Natural killer cell treated with Interleukin-12 subunit alpha and Interleukin-12 subunit beta and Interleukin-15 and Interleukin-18, amount 100 ng/mL, for 72 hours (primary cell): Measurements from ENCODE around the gene RPS26. TPM values are rescaled to one million over a fixed set of nuclear protein-coding genes. Genes with fewer than 3 reads are reported as not detected.
"Not testable (repeated sequence)": the region's sequence is repeated elsewhere in the genome, so short reads cannot be mapped to it uniquely, and the experiment has no call there.

ENCODE experiments used
- ATAC-seq, 2 donors: fragments of 150-1000 bp; cut with Tn5 transposase in 1 of 2; sonication (Bioruptor Pico), chemical (Tn5 transposase) in 1 of 2; 2 replicates each; pipeline ENCODE4 v1.10.0; 2021
- DNase-seq: peaks from one replicate; pipeline ENCODE4 v3.0.0; 2022; ENCODE audit warnings: low spot score
- H3K27ac Mint-ChIP-seq, 2 donors: 1 replicate in 1 of 2; 2 replicates in 1 of 2; pipeline ENCODE4 v1.8.0; 2022; ENCODE audit warnings: mixed read lengths in 2 of 2, mild to moderate bottlenecking in 1 of 2, moderate library complexity in 1 of 2
- H3K27me3 Mint-ChIP-seq, 2 donors: 1 replicate in 1 of 2; 2 replicates in 1 of 2; pipeline ENCODE4 v1.8.0; 2022; ENCODE audit warnings: mixed read lengths in 2 of 2
- H3K36me3 Mint-ChIP-seq: one replicate; pipeline ENCODE4 v1.8.0; 2022; ENCODE audit warnings: mixed read lengths
- H3K4me1 Mint-ChIP-seq, 2 donors: 1 replicate in 1 of 2; 2 replicates in 1 of 2; pipeline ENCODE4 v1.8.0; 2022; ENCODE audit warnings: low read depth in 2 of 2, mixed read lengths in 2 of 2, mild to moderate bottlenecking in 1 of 2
- H3K4me3 Mint-ChIP-seq: one replicate; pipeline ENCODE4 v1.8.0; 2022; ENCODE audit warnings: mixed read lengths
- H3K9me3 Mint-ChIP-seq: 2 replicates; pipeline ENCODE4 v1.8.0; 2022; ENCODE audit warnings: mixed read lengths
- total RNA-seq, 2 donors: library from RNA; stranded (reverse); gene quantifications; one replicate each; pipeline ENCODE4 v1.2.3, GENCODE V29; 2022

RPS26 gene
- total RNA-seq, result 10 to 100 TPM; 24.6 to 48.3 TPM

DNA sequence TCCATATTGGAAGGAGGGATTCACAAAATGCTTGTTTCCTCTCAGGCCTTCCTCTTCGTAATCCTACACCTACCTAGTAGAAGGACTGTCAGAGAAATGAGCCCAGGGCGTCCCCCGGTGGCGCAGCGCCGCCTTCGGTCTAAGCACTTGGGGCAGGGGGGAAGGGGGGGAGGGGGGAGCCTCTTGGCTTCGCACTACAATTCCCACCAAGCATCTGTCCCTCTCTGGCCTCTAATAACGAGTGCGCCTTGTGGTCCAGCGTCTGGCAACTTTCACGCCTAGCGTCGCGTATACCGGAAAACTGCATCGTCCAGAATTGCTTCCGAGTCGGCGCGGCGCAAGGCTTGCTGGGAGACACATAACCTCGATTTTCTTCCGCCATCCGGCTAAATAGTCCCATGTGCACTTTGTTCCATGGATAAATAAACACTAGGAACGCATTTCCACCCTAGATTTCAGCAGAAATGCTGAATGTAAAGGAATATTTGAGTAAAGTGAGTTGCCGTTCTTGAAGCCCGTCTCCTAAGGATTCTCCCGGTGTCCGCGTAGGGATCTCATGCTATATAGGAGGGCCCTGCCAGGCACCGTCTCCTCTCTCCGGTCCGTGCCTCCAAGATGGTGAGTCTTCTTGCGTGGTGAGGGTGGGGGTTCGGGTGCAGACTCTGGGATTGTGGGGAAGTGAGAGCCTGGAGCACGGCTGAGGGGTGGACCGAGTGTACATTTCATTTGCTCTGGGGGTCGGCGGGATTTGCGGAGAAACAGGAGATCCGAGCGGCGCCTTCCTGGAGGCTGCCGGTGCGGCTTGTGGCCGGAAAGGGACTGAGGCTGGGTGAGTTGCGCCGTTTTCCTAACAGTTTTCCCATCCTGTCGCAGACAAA, at the start of gene RPS26:
Gene RPS26 (plus strand): TSS at position 367 of the 878 bp plus-strand sequence. CDS start 249 bp downstream, at position 616.
- peaks cover 23% of the 10 kb centered on the region for H3K36me3 Mint-ChIP-seq
- H3K27me3 Mint-ChIP-seq, result no peaks in the 10 kb centered on the region
- peak; percentile 96 to 97 for ATAC-seq
- DNase-seq, result peak; percentile 94
- H3K9me3 Mint-ChIP-seq, result no peaks in the 10 kb centered on the region
- H3K4me1 Mint-ChIP-seq, result peaks cover 20 to 23% of the 10 kb centered on the region in 2 donors
- H3K4me3 Mint-ChIP-seq, result peak within 1 kb of the TSS; percentile 98
- H3K27ac Mint-ChIP-seq, result peak within 1 kb of the TSS; percentile 97

DNA sequence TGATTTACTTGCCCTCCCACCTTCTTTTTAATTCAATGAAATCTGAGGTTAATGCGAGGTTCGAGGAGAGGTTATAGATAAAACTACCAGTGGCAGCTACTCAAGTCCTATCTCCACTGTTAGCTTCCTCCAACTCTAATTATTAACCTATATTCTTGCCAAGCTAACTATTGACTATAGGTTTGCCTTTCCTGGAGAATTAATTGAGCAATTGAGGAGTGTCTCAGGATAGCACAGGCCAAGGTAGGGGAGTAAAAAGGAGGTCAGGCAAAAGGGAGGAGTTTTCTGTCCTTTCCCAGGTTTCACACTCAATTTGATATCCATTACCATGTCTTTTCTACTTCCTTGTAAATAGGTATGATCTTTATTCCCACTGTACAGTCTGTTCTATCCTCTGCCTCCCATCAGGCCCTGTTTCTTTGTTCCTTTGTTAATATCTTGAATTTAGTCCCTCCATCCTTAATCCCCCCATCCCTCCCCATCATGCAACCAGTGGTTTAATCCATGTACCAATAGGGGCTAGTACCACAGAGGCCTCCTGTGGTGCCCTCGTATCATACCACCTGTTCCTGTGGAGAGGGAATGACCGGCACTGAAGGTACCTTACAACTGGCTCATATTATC, 48.4 kb upstream of the RPS26 start:
- Mint-ChIP-seq H3K27me3 (no peaks in the 10 kb centered on the region), H3K36me3 (peaks cover 15% of the 10 kb centered on the region), H3K4me3 (no peak overlapping the region), H3K9me3 (no peaks in the 10 kb centered on the region), H3K4me1 (peaks cover 13 to 17% of the 10 kb centered on the region in 2 donors), H3K27ac (peak overlapping the region in 1 of 2 donors; percentile 14)
- no peak for ATAC-seq
- DNase-seq, result no peak

DNA sequence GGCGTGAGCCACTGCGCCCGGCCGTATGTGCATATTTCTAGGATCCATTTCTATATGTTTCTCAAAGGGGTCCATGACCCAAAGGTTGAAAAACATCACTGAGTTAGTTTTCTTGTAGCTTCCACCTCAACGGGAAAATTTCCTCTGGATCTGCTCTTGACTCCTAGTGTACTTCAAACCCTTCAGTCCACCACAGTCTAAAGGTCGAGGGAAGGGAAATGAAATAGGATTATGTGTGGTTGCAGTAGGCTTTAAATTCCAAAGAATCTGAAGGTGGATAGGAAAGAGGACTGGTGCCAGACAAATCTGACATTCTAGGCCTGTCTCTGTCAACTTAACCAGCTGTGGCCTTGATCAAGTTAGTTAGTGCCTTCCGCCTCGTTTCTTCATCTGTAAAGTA, 46.4 kb upstream of the RPS26 start:
- DNase-seq, result no peak
- Mint-ChIP-seq H3K4me1 (peaks cover 17 to 18% of the 10 kb centered on the region in 2 donors), H3K36me3 (peaks cover 14% of the 10 kb centered on the region), H3K27ac (no peak overlapping the region), H3K4me3 (no peak overlapping the region), H3K27me3 (no peaks in the 10 kb centered on the region), H3K9me3 (no peaks in the 10 kb centered on the region)
- no peak for ATAC-seq

DNA sequence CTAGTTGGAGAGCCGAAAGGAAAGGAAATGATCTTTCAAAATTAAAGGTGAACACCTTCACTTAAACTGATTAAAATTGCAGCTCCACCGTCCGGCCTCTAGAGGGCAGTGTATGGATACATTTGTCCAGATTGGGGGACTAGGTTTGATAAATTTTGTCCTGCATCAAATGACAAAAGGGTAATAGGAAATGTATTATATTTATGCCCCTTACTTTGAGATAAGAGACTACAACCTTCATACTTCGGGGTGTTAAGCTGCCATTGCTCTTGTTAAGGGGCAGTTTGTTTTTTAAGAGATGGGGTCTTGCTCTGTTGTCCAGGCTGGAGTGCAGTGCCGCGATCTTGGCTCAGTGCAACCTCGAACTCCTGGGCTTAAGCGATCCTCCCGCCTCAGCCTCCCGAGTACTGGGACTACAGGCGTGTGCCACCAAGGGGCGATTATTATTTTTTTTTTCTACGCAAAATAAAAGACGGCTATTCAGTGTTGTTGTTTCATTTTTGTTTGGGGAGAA, 45.5 kb upstream of the RPS26 start:
- peak overlapping the region; percentile 86 for H3K4me3 Mint-ChIP-seq
- no peaks in the 10 kb centered on the region for H3K27me3 Mint-ChIP-seq
- peaks cover 17 to 18% of the 10 kb centered on the region in 2 donors for H3K4me1 Mint-ChIP-seq
- peaks cover 5% of the 10 kb centered on the region for H3K36me3 Mint-ChIP-seq
- peak overlapping the region; percentile 32 to 85 for H3K27ac Mint-ChIP-seq
- peak; percentile 75 for DNase-seq
- ATAC-seq, result no peak
- H3K9me3 Mint-ChIP-seq, result no peaks in the 10 kb centered on the region

DNA sequence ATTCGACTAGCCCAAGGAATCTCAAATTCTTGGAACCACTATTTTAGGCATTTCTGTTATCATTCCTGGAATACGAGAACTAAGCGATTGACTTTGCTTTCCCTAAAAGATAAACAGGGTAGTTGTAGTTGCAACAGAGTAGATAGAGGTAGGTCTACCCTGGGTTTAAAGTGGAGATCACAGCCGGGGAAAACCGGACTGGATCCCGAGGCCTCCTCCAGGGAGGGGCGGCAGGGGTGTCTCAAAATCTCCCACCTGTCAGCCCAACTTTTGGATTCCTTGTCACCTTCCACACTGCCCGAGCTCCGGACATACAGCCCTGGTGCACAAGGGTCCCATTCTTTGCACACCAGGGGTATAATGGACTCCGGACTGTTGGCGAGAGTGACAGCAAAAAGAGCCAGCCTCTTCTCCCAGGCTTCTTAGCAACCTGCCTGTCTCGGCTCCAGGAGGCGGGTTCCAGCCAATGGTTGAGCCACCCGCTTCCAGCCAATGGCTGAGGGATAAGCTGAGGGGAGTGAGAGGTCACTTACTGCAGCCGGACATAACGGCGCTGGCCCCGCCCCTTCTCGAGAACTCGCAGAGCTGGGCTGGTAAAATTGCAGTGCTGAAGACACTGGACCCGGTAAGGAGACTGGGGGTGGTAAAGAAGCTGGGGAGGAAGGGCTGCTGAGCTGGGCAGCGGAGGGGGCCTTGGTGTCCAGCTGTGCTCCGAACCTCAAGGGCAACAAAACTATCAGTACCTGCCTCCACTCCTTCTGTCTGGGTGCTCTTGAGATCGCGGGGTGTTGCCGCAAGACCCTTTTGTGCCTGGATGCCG, 44.8 kb upstream of the RPS26 start, which contains the start of gene SUOX:
Gene SUOX (plus strand): TSS at position 562 of the 820 bp plus-strand sequence. CDS start 4,946 bp downstream, outside the sequence.
- Mint-ChIP-seq H3K4me1 (peaks cover 17 to 18% of the 10 kb centered on the region in 2 donors), H3K36me3 (peaks cover 4% of the 10 kb centered on the region), H3K27me3 (no peaks in the 10 kb centered on the region), H3K27ac (peak within 1 kb of the TSS; percentile 32 to 85), H3K9me3 (no peaks in the 10 kb centered on the region), H3K4me3 (peak within 1 kb of the TSS; percentile 86)
- peak; percentile 88 for DNase-seq
- ATAC-seq, result peak; percentile 97 to 99

DNA sequence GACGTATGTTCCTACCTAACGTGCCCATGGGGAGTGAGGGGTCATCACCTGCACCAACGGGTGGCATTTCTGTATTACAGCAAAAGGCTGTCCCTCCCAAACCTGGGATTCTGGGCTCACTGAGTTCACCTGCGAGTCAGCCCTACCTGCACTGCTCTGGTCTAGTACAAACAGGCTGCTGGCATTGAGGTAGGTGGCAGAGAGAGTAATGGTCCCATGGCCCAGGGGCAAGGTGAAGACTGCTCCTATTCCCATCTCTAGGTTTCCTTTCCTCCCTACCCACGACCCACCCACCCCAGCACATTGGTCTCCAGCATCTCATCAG, 44.2 kb upstream of the RPS26 start:
- peaks cover 17 to 18% of the 10 kb centered on the region in 2 donors for H3K4me1 Mint-ChIP-seq
- DNase-seq (no peak), ATAC-seq (peak in 1 of 2 donors; percentile 3)
- H3K27ac Mint-ChIP-seq, result peak overlapping the region; percentile 32 to 85
- no peaks in the 10 kb centered on the region for H3K9me3 Mint-ChIP-seq
- H3K27me3 Mint-ChIP-seq, result no peaks in the 10 kb centered on the region
- H3K36me3 Mint-ChIP-seq, result peaks cover 2% of the 10 kb centered on the region
- H3K4me3 Mint-ChIP-seq, result peak overlapping the region; percentile 86

DNA sequence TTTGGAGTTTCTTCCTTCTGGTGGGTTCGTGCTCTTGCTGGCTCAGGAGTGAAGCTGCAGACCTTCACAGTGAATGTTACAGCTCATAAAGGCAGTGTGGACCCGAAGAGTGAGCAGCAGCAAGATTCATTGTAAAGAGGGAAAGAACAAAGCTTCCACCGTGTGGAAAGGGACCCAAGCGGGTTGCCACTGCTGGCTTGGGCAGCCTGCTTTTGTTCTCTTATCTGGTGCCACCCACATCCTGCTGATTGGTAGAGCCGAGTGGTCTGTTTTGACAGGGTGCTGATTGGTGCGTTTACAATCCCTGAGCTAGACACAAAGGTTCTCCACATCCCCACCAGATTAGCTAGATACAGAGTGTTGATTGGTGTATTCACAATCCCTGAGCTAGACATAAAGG, 42.2 kb upstream of the RPS26 start:
- H3K4me1 Mint-ChIP-seq, result peaks cover 18 to 22% of the 10 kb centered on the region in 2 donors
- not testable (repeated sequence) for H3K4me3 Mint-ChIP-seq, H3K27me3 Mint-ChIP-seq, H3K27ac Mint-ChIP-seq, ATAC-seq, DNase-seq, H3K9me3 Mint-ChIP-seq, H3K36me3 Mint-ChIP-seq

DNA sequence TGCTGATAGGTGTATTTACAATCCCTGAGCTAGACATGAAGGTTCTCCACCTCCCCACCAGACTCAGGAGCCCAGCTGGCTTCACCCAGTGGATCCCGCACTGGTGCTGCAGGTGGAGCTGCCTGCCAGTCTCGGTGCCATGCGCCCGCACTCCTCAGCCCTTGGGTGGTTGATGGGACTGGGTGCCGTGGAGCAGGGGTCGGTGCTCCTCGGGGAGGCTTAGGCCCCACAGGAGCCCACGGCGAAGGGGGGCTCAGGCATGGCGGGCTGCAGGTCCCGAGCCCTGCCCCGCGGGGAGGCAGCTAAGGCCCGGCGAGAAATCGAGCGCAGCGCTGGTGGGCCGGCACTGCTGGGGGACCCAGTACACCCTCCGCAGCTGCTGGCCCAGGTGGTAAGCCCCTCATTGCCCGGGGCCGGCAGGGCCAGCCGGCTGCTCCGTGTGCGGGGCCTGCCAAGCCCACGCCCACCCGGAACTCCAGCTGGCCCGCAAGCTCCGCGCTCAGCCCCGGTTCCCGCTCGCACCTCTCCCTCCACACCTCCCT, 41.6 kb upstream of the RPS26 start:
- H3K4me1 Mint-ChIP-seq, result peaks cover 18 to 22% of the 10 kb centered on the region in 2 donors
- not testable (repeated sequence) for H3K36me3 Mint-ChIP-seq, H3K4me3 Mint-ChIP-seq, H3K27ac Mint-ChIP-seq, ATAC-seq, H3K9me3 Mint-ChIP-seq, H3K27me3 Mint-ChIP-seq, DNase-seq

DNA sequence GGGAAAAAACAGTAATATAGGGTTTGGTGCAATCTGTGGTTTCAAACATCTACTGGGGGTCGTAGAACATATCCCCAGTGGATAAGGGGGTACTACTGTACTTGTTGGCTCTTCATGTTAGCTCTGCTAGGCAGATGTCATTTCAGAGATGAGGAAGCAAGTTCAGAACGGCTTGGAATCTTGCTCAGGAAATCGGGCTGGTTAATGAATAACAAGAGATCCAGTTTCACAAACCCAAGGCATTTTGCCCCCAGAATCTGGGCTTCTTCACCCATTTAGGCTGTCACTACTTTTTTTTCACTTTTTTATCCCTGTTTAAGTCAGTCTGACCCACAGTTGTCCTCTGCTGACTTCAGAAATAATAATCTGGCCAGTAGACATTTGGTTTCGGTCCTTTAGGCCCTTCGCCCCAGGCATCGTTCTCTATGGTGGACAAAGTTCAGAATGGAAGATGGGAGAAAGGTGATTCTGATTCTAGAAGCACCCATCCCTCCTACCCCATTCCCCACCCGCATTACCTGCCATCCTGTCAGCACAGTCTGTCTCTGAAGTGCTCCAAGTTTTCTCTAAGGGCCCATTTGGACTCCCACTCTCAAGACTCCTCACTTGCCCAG, 40.1 kb upstream of the RPS26 start:
- H3K4me1 Mint-ChIP-seq, result peaks cover 11 to 15% of the 10 kb centered on the region in 2 donors
- no peak overlapping the region for H3K4me3 Mint-ChIP-seq
- no peak overlapping the region for H3K27ac Mint-ChIP-seq
- ATAC-seq (no peak), DNase-seq (no peak)
- no peaks in the 10 kb centered on the region for H3K36me3 Mint-ChIP-seq
- no peaks in the 10 kb centered on the region for H3K27me3 Mint-ChIP-seq
- no peaks in the 10 kb centered on the region for H3K9me3 Mint-ChIP-seq

DNA sequence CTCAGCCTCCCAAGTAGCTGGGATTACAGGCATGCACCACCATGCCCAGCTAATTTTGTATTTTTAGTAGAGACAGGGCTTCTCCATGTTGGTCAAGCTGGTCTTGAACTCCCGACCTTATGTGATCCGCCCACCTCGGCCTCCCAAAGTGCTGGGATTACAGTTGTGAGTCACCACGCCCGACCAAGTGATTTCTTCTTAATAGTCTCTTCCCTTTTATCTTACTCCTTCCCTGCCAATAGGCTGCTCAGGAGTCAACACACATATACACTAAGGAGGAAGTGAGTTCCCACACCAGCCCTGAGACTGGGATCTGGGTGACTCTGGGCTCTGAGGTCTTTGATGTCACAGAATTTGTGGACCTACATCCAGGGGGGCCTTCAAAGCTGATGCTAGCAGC, 38.3 kb upstream of the RPS26 start:
- H3K9me3 Mint-ChIP-seq, H3K36me3 Mint-ChIP-seq, DNase-seq, H3K27ac Mint-ChIP-seq, H3K4me3 Mint-ChIP-seq, H3K27me3 Mint-ChIP-seq, ATAC-seq: not testable (repeated sequence)
- peaks cover 14 to 16% of the 10 kb centered on the region in 2 donors for H3K4me1 Mint-ChIP-seq

DNA sequence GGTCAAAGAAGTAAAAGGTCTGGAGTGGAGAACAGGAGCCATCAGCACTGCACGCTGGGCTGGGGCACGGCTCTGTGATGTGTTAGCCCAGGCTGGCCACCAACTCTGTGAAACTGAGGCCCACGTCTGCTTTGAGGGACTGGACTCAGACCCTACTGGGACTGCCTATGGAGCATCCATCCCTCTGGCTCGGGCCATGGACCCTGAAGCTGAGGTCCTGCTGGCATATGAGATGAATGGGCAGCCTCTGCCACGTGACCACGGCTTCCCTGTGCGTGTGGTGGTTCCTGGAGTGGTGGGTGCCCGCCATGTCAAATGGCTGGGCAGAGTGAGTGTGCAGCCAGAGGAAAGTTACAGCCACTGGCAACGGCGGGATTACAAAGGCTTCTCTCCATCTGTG, 37.5 kb upstream of the RPS26 start:
- Mint-ChIP-seq H3K4me1 (peaks cover 18 to 20% of the 10 kb centered on the region in 2 donors), H3K27ac (no peak overlapping the region), H3K36me3 (no peaks in the 10 kb centered on the region), H3K27me3 (no peaks in the 10 kb centered on the region), H3K9me3 (no peaks in the 10 kb centered on the region), H3K4me3 (no peak overlapping the region)
- no peak for ATAC-seq
- DNase-seq, result no peak

DNA sequence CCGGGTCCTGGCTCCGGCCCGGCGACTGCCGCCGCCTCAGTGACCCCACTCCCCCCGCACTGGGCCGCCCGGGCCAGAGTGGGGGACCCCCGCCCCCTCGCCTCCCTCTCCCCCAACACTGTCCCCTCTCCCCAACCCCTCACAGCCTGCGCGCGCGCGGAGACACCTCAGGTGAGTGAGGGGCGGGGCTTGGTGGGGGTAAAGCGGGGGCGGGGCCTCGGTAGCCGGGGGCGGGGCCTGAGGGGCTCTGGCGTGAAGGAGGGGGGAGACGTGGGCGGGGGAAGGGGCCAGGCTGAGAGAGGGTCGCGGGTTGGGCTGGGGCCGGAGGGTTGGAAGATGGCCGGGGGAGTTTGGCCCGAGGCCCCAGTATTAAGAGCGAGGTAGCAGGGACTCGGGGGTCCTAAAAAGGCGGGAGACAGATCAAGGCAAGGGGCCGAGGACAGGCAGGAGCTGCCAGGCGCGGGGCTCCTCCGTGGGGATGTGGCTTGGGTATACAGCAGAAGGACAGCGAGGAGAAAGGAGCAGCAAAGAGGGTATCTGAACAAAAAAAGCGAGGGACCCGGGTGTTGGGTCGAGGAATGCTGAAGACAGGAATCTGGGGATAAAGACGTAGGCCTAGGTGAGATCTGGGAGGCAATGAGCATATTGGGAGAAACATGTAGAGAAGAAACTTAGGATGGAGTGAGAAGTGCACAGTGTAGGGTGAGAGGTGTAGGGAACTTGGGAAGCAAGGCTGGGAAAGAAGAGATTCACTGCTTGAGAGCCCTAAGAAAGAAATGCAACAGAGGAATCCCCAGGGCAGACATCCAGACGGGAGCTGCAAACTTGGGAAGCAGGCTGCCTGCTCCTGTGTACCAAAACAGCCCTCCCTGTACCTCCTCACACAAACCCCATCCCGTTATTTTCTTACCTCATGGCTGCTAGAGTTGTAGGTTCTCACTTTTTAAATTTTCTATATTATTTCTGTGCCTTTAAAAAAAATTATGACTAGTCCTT, 33.9 kb upstream of the RPS26 start:
- Mint-ChIP-seq H3K27ac (peak overlapping the region; percentile 62 to 83), H3K4me3 (peak overlapping the region; percentile 85), H3K36me3 (no peaks in the 10 kb centered on the region), H3K4me1 (peaks cover 16 to 18% of the 10 kb centered on the region in 2 donors), H3K27me3 (no peaks in the 10 kb centered on the region), H3K9me3 (no peaks in the 10 kb centered on the region)
- DNase-seq (peak; percentile 63), ATAC-seq (peak; percentile 83 to 85)
